22Rv1 (cell line): ENCODE data around the gene RUFY2.

Experiments used
- ZFX ChIP-seq: fragments of 450-650 bp; IDR thresholded peaks from 2 replicates; pipeline ENCODE4 v1.6.1; 2017; ENCODE audit warnings: antibody characterized with exemption, borderline replicate concordance
- TF ChIP-seq, protein P1 (sequence below): fragments of 450-650 bp; IDR thresholded peaks from 2 replicates; pipeline ENCODE4 v1.5.1; 2017; ENCODE audit warnings: mild to moderate bottlenecking

DNA sequence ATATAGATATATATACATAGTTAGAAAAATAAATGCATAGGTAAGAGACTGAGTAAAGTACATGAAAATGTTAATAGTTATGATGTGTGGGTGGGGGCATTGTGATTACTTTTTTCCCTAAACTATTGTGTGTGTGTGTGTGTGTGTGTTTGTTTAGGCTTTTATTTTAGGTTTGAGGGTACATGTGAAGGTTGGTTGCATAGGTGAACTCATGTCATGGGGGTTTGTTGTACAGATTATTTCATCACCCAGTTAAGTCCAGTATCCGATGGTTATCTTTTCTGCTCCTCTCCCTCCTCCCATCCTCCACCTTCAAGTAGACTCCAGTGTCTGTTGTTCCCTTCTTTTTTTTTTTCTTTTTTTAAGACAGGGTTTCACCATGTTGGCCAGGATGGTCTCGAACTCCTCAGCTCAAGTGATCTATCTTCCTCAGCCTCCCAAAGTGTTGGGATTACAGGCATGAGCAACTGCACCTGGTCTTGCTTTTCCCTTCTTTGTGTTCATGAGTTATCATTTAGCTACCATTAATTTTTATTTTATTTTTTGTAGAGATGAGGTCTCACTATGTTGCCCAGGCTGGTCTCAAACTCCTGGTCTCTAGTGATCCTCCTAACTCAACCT lies 1.9 kb upstream of the RUFY2 start:
- TF ChIP-seq, protein P1, sequence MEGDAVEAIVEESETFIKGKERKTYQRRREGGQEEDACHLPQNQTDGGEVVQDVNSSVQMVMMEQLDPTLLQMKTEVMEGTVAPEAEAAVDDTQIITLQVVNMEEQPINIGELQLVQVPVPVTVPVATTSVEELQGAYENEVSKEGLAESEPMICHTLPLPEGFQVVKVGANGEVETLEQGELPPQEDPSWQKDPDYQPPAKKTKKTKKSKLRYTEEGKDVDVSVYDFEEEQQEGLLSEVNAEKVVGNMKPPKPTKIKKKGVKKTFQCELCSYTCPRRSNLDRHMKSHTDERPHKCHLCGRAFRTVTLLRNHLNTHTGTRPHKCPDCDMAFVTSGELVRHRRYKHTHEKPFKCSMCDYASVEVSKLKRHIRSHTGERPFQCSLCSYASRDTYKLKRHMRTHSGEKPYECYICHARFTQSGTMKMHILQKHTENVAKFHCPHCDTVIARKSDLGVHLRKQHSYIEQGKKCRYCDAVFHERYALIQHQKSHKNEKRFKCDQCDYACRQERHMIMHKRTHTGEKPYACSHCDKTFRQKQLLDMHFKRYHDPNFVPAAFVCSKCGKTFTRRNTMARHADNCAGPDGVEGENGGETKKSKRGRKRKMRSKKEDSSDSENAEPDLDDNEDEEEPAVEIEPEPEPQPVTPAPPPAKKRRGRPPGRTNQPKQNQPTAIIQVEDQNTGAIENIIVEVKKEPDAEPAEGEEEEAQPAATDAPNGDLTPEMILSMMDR: no peak
- no peak for TF ChIP-seq ZFX
